GM13976 (cell line): ENCODE data around the gene SLC45A2.
A peak's percentile ranks its signal among the peaks of the same experiment; 100 is the strongest.
"Not testable (repeated sequence)": the region's sequence is repeated elsewhere in the genome, so short reads cannot be mapped to it uniquely, and the experiment has no call there.

Experiments
- DNase-seq: peaks from one replicate; pipeline ENCODE4 v3.0.0; 2012; ENCODE audit warnings: low spot score
- in situ Hi-C: fragments of 300-500 bp; cut with MboI; formaldehyde crosslinking; loops from one replicate; pipeline ENCODE4 v1.12.0; 2022; ENCODE audit warnings: low sequenced_read_pairs, mixed read lengths, inconsistent platforms; ENCODE audit not compliant: unreplicated experiment
- TF ChIP-seq, protein P1 (sequence below): IDR thresholded peaks from 2 replicates; pipeline ENCODE4 v1.5.1; 2012; ENCODE audit warnings: borderline replicate concordance, mild to moderate bottlenecking; ENCODE audit not compliant: insufficient read depth; ENCODE audit errors: extremely low read depth, missing control alignments, control extremely low read depth

Gene SLC45A2

GRCh38 chr5:33964132-33964700, 20.3 kb downstream of the SLC45A2 start:
- TF ChIP-seq, protein P1, sequence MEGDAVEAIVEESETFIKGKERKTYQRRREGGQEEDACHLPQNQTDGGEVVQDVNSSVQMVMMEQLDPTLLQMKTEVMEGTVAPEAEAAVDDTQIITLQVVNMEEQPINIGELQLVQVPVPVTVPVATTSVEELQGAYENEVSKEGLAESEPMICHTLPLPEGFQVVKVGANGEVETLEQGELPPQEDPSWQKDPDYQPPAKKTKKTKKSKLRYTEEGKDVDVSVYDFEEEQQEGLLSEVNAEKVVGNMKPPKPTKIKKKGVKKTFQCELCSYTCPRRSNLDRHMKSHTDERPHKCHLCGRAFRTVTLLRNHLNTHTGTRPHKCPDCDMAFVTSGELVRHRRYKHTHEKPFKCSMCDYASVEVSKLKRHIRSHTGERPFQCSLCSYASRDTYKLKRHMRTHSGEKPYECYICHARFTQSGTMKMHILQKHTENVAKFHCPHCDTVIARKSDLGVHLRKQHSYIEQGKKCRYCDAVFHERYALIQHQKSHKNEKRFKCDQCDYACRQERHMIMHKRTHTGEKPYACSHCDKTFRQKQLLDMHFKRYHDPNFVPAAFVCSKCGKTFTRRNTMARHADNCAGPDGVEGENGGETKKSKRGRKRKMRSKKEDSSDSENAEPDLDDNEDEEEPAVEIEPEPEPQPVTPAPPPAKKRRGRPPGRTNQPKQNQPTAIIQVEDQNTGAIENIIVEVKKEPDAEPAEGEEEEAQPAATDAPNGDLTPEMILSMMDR: no peak
- DNase-seq: peak; percentile 22
- in situ Hi-C loops: loop anchor here (10.0 kb wide), 1 partner anchor 529 kb away; no protein-coding TSS in a partner anchor

DNA sequence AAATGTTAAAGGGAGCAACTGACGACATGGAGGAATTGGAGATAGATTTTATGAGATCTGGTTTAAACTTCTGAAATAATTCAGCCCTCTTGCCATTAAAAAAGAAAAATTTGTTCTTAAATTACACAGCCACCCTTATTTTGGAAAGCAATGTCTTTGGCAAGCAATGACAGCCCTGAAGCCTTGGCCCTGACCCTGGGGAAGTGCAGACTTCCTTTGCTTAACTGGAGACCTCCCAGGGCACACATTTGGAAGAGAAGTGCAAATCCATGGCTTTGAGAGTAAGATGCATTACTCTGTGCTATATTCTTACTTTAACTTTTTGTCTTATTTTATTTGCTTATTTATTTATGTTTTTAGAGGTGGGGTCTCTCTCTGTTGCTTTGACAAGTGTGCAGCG, 26.3 kb downstream of the SLC45A2 start:
- TF ChIP-seq, protein P1: no peak
- DNase-seq: no peak
- in situ Hi-C loops: no loop called here

- in situ Hi-C loops: no loop called here
- TF ChIP-seq, protein P1: no peak
Measured at GRCh38 chr5:33957577-33958150, 26.8 kb downstream of the SLC45A2 start.

DNA sequence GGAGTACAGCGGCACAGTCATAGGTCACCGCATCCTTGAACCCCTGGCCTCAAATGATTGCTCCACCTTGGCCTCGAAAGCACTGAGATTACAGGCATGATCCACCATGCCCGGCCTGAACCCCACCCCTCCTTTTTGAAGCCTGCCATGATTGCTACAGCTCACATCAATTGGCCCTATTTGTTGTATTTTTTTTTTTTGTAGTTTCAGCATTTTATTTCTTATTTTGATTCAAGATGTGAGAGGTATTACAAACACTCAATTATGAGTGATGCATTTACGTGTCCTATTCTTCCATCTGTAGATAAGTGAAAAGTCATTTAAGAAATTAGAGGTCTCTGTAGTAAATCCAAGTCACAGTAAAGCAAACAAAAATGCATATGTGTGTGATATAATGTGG, 32.3 kb downstream of the SLC45A2 start:
- in situ Hi-C loops, DNase-seq: not testable (repeated sequence)

More at GRCh38 chr5:33957577-33958150, 26.8 kb downstream of the SLC45A2 start:
- no peak for DNase-seq

- TF ChIP-seq, protein P1: no peak
- DNase-seq: no peak
- in situ Hi-C loops: no loop called here
Measured at GRCh38 chr5:33944543-33945132, 39.9 kb downstream of the SLC45A2 start.

- in situ Hi-C loops: no loop called here
- DNase-seq: no peak
- TF ChIP-seq, protein P1: no peak
Measured at GRCh38 chr5:33941090-33941489, 43.4 kb downstream of the SLC45A2 start.

GRCh38 chr5:33939556-33940262, 44.8 kb downstream of the SLC45A2 start:
- no peak for DNase-seq
- TF ChIP-seq, protein P1: no peak
- in situ Hi-C loops: no loop called here
